ENCODE data around the gene CFAP77.

- TF ChIP-seq CTCF (IDR thresholded peaks at IDR 0.05) (no peak), POLR2A (IDR thresholded peaks at IDR 0.05) (no peak)
Observed at GRCh38 chr9:132518626-132519025, 108.6 kb downstream of the CFAP77 start.
